ENCODE data around the gene ZNF14. TPM values are rescaled to one million over a fixed set of nuclear protein-coding genes. Genes with fewer than 3 reads are reported as not detected.
A peak's percentile ranks its signal among the peaks of the same experiment; 100 is the strongest.
"Not testable (repeated sequence)": the region's sequence is repeated elsewhere in the genome, so short reads cannot be mapped to it uniquely, and the experiment has no call there.

Gene ZNF14
- polyA plus RNA-seq, 3 donors from 2014 or later: 5.4 to 14.1 (median 7.1) TPM

GRCh38 chr19:19741184-19741583 lies 8.3 kb upstream of the ZNF14 start:
- H3K36me3 Mint-ChIP-seq: no peaks in the 10 kb centered on the region
- no peak overlapping the region for H3K4me3 Mint-ChIP-seq
- peaks cover 0 to 2% (median 1%) of the 10 kb centered on the region in 3 donors for H3K27me3 Mint-ChIP-seq (ENCODE audit: low read depth in 3 of 3)
- H3K4me1 Mint-ChIP-seq: no peaks in the 10 kb centered on the region
- H3K9me3 Mint-ChIP-seq: no peaks in the 10 kb centered on the region
- no peak for DNase-seq
- no peak overlapping the region for H3K27ac Mint-ChIP-seq

DNA sequence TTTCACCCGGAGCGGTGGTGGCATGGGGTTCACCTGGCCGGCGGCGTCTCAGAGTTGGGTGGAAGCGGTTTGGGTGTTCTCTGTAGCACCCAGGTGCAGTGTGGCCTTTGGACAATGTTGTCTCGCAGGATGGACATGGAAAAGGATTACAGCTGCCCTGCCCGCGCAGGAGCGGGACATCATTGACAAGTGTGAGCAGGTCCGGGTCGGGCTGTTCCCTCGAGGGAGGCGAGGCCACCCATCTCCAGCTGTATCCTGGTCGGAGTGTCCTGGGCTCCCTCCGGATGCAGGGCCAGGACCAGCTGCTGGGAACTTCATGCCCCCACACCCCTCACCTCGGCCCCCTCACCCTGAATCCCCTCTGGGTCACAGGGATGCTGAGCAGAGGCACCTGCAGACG lies 7.8 kb upstream of the ZNF14 start:
- no peaks in the 10 kb centered on the region for H3K4me1 Mint-ChIP-seq
- H3K36me3 Mint-ChIP-seq: no peaks in the 10 kb centered on the region
- no peak overlapping the region for H3K4me3 Mint-ChIP-seq
- no peaks in the 10 kb centered on the region for H3K9me3 Mint-ChIP-seq
- H3K27ac Mint-ChIP-seq: no peak overlapping the region
- peaks cover 0 to 2% (median 1%) of the 10 kb centered on the region in 3 donors for H3K27me3 Mint-ChIP-seq (ENCODE audit: low read depth in 3 of 3)
- DNase-seq: no peak

DNA sequence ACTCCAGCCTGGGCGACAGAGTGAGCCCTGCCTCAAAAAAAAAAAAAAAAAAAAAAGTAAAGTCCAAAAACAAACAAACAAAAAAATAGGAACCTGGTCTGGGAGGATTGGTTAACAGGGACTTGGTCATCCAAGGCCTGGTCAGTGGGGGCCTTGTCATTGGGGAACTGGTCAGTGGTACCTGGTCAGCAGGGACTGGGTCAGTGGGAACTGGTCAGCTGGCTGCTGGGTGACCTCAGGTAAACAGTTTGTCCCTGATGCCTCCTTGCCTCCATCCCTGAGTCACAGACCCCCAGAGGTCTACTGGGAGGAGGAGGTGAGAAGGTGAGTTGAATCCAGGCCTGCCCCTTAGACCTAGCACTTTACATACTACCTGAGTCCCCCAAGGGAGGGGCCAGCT lies 5.7 kb upstream of the ZNF14 start:
- peaks cover 0 to 1% (median 0%) of the 10 kb centered on the region in 3 donors for H3K27me3 Mint-ChIP-seq (ENCODE audit: low read depth in 3 of 3)
- H3K27ac Mint-ChIP-seq: no peak overlapping the region
- no peak for DNase-seq
- no peak overlapping the region for H3K4me3 Mint-ChIP-seq
- H3K9me3 Mint-ChIP-seq: no peaks in the 10 kb centered on the region
- H3K36me3 Mint-ChIP-seq: no peaks in the 10 kb centered on the region
- no peaks in the 10 kb centered on the region for H3K4me1 Mint-ChIP-seq

DNA sequence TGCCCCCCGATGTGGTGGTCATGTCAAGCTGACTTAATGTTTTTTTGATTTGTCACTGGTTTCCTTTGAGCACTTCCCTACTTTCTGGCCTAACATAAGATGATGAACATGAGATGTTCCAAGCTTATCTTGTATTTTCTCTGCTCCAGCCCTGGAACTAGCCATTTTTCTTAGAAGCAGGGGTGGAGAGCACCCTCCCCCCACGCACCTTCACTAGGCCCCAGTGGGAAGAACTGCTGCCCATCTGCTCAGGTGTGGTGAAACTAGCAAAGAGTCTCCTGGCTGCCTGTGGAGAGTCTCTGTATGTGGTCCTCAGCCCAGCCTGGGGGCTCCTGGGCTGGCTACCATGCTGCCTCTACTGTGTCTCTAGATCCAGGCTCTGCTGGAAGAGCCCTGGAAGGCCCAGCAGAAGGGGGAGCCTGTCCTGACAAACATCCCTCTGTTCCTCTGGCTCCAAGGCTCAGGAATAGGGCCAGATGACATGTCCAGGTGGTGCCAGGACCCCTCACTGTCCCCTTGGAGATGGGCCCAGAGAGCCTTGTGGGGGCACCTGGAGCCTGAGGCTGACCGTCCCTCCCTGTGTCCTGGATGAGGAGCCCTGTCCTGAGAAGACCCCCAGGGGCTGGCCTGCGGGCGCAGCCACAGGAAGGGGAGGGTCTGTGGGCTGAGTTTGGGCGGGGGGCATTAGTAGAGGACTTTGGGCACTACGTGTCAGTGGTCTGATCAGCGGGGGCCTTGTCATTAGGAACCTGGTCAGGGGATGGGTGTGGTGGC lies 4.8 kb upstream of the ZNF14 start:
- no peak overlapping the region for H3K4me3 Mint-ChIP-seq
- no peak for DNase-seq
- peaks cover 0 to 6% (median 2%) of the 10 kb centered on the region in 3 donors for H3K36me3 Mint-ChIP-seq
- peaks cover 6 to 7% of the 10 kb centered on the region in 2 donors for H3K4me1 Mint-ChIP-seq
- peaks cover 2 to 6% (median 4%) of the 10 kb centered on the region in 3 donors for H3K27me3 Mint-ChIP-seq (ENCODE audit: low read depth in 3 of 3)
- no peak overlapping the region for H3K27ac Mint-ChIP-seq
- peaks cover 0 to 2% (median 0%) of the 10 kb centered on the region in 6 donors for H3K9me3 Mint-ChIP-seq

GRCh38 chr19:19721896-19722295 lies 11.0 kb downstream of the ZNF14 start:
- Mint-ChIP-seq H3K4me1 (peaks cover 11 to 40% of the 10 kb centered on the region in 2 donors), H3K27ac (no peak overlapping the region), H3K27me3 (ENCODE audit: low read depth in 3 of 3) (peaks cover 0 to 5% (median 0%) of the 10 kb centered on the region in 3 donors), H3K4me3 (no peak overlapping the region), H3K9me3 (peaks cover 42 to 86% (median 60%) of the 10 kb centered on the region in 6 donors), H3K36me3 (peaks cover 42 to 51% (median 44%) of the 10 kb centered on the region in 3 donors)
- DNase-seq: no peak

- DNase-seq: no peak
- Mint-ChIP-seq H3K4me1 (peaks cover 13 to 41% of the 10 kb centered on the region in 2 donors), H3K27ac (peak overlapping the region in 1 of 6 donors; percentile 60), H3K27me3 (ENCODE audit: low read depth in 3 of 3) (peaks cover 0 to 8% (median 1%) of the 10 kb centered on the region in 3 donors), H3K9me3 (peaks cover 44 to 94% (median 79%) of the 10 kb centered on the region in 6 donors), H3K4me3 (no peak overlapping the region), H3K36me3 (peaks cover 56 to 65% (median 62%) of the 10 kb centered on the region in 3 donors)
These were observed 13.1 kb downstream of the ZNF14 start for GRCh38 chr19:19719798-19720197.

DNA sequence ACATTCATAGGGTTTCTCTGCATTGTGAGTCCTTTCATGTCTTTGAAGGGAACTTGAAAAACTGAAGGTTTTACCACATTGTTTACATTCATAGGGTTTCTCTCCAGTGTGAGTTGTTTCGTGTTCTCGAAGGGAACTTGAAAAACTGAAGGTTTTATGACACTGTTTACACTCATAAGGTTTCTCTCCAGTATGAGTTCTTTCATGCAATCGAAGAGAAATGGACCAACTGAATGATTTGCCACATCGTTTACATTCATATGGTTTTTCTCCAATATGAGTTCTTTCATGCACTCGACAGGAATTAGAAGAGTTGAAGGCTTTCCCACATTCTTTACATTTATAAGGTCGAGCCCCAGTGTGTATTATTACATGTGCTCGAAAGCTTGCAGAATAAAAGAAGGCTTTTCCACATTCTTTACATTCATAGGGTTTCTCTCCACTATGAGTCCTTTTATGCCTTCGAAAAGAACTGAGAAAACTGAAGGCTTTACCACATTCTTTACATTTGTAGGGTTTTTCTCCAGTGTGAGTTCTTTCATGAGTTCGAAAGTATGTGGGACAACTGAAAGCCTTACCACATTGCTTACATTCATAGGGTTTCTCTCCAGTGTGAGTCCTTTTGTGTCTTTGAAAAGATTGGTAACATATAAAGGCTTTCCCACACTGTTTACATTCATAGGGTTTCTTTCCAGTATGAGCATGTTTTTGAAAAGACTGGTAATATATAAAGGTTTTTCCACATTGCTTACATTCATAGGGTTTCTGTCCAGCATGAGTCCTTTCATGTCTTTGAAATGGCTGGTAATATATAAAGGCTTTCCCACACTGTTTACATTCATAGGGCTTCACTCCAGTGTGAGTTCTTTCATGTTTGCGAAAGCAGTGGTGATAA lies 20.7 kb downstream of the ZNF14 start:
- peaks cover 50 to 75% (median 63%) of the 10 kb centered on the region in 3 donors for H3K36me3 Mint-ChIP-seq
- H3K4me3 Mint-ChIP-seq: peak overlapping the region in 1 of 5 donors; percentile 27

DNA sequence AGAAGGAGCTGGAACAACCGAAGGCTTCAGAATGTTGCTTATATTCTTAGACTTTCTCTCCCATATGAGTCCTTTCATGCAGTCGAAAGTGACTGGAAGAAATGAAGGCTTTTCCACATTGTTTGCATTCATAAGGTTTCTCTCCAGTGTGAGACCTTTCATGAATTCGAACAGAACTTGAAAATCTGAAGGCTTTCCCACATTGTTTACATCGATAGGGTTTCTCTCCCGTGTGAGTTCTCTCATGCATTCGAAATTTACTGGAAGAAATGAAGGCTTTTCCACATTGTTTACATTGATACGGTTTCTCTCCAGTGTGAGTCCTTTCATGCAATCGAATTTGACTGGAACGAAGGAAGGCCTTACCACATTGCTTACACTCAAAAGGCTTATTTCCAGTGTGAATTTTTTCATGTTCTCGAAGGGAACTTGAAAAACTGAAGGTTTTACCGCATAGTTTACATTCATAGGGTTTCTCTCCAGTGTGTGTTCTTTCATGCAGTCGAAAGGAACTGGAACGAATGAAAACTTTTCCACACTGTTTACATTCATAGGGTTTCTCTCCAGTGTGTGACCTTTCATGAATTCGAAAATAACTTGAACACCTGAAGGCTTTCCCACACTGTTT lies 21.5 kb downstream of the ZNF14 start:
- Mint-ChIP-seq H3K4me3 (no peak overlapping the region), H3K9me3 (peaks cover 38 to 99% (median 94%) of the 10 kb centered on the region in 6 donors), H3K4me1 (peaks cover 0 to 5% of the 10 kb centered on the region in 2 donors), H3K36me3 (peaks cover 45 to 73% (median 55%) of the 10 kb centered on the region in 3 donors), H3K27ac (no peak overlapping the region), H3K27me3 (ENCODE audit: low read depth in 3 of 3) (peaks cover 2 to 3% (median 2%) of the 10 kb centered on the region in 3 donors)
- no peak for DNase-seq

More for the DNA sequence above, 20.7 kb downstream of the ZNF14 start:
- Mint-ChIP-seq H3K4me1 (peaks cover 2 to 5% of the 10 kb centered on the region in 2 donors), H3K9me3 (peaks cover 39 to 99% (median 94%) of the 10 kb centered on the region in 6 donors), H3K27ac (no peak overlapping the region), H3K27me3 (ENCODE audit: low read depth in 3 of 3) (peaks cover 2 to 4% (median 3%) of the 10 kb centered on the region in 3 donors)
- no peak for DNase-seq

- Mint-ChIP-seq H3K27me3 (ENCODE audit: low read depth in 3 of 3) (peaks cover under 1 to 2% (median 2%) of the 10 kb centered on the region in 3 donors), H3K4me3 (no peak overlapping the region), H3K9me3 (peaks cover 39 to 100% (median 95%) of the 10 kb centered on the region in 6 donors), H3K36me3 (peaks cover 44 to 72% (median 59%) of the 10 kb centered on the region in 3 donors), H3K27ac (no peak overlapping the region), H3K4me1 (peaks cover 0 to 3% of the 10 kb centered on the region in 2 donors)
- no peak for DNase-seq
These were observed 22.4 kb downstream of the ZNF14 start for GRCh38 chr19:19710506-19710905.

GRCh38 chr19:19704836-19705235 lies 28.1 kb downstream of the ZNF14 start:
- H3K27ac Mint-ChIP-seq: peak overlapping the region in 1 of 6 donors; percentile 17
- H3K4me1 Mint-ChIP-seq: peaks cover 0 to 3% of the 10 kb centered on the region in 2 donors
- peaks cover 2 to 3% (median 3%) of the 10 kb centered on the region in 3 donors for H3K27me3 Mint-ChIP-seq (ENCODE audit: low read depth in 3 of 3)
- no peak overlapping the region for H3K4me3 Mint-ChIP-seq
- no peak for DNase-seq
- peaks cover 37 to 83% (median 75%) of the 10 kb centered on the region in 6 donors for H3K9me3 Mint-ChIP-seq
- peaks cover 35 to 57% (median 42%) of the 10 kb centered on the region in 3 donors for H3K36me3 Mint-ChIP-seq

- H3K4me3 Mint-ChIP-seq; H3K4me1 Mint-ChIP-seq; H3K27ac Mint-ChIP-seq; DNase-seq; H3K27me3 Mint-ChIP-seq (ENCODE audit: low read depth in 3 of 3): not testable (repeated sequence)
- peaks cover 23 to 35% (median 34%) of the 10 kb centered on the region in 3 donors for H3K36me3 Mint-ChIP-seq
- H3K9me3 Mint-ChIP-seq: peaks cover 17 to 43% (median 40%) of the 10 kb centered on the region in 6 donors
These were observed 32.4 kb downstream of the ZNF14 start for GRCh38 chr19:19700493-19700892.

DNA sequence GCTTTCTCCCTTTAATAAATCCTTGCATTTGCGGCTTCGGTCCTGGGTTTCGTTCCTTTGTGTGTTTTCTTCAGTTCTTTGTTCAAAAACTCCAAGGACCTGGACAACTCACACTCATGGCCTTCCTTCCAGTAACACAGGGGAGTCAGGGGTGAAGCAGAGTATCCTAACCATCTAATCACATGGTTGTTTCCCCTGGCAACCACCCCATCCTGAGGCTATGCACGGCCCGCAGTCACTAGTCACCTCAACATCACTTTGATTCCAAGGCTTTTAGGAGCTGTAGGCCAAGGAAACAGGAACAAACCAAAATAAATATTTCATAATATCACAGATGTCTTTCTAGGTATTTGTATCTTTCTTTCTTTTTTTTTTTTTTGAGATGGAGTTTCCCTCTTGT lies 35.3 kb downstream of the ZNF14 start:
- Mint-ChIP-seq H3K27me3 (ENCODE audit: low read depth in 3 of 3) (no peaks in the 10 kb centered on the region), H3K4me1 (no peaks in the 10 kb centered on the region), H3K4me3 (no peak overlapping the region), H3K9me3 (peaks cover 4 to 21% (median 15%) of the 10 kb centered on the region in 6 donors), H3K27ac (no peak overlapping the region), H3K36me3 (peaks cover 9 to 15% (median 14%) of the 10 kb centered on the region in 3 donors)
- DNase-seq: no peak

- peaks cover 4 to 17% (median 11%) of the 10 kb centered on the region in 6 donors for H3K9me3 Mint-ChIP-seq
- H3K4me1 Mint-ChIP-seq: no peaks in the 10 kb centered on the region
These were observed 36.5 kb downstream of the ZNF14 start for GRCh38 chr19:19696386-19696785.

More at GRCh38 chr19:19696386-19696785, 36.5 kb downstream of the ZNF14 start:
- Mint-ChIP-seq H3K36me3 (peaks cover 9 to 15% (median 14%) of the 10 kb centered on the region in 3 donors), H3K27ac (no peak overlapping the region), H3K4me3 (no peak overlapping the region), H3K27me3 (ENCODE audit: low read depth in 3 of 3) (no peaks in the 10 kb centered on the region)
- DNase-seq: no peak

Data from immature natural killer cell (primary cell).